Activated CD8-positive, alpha-beta memory T cell treated with anti-CD3 and anti-CD28 coated beads for 24 hours (primary cell): ENCODE results near the gene HADHB.

ENCODE experiments used
- DNase-seq: peaks from one replicate; pipeline ENCODE4 v3.0.0-alpha.2; 2020

Gene HADHB

DNA sequence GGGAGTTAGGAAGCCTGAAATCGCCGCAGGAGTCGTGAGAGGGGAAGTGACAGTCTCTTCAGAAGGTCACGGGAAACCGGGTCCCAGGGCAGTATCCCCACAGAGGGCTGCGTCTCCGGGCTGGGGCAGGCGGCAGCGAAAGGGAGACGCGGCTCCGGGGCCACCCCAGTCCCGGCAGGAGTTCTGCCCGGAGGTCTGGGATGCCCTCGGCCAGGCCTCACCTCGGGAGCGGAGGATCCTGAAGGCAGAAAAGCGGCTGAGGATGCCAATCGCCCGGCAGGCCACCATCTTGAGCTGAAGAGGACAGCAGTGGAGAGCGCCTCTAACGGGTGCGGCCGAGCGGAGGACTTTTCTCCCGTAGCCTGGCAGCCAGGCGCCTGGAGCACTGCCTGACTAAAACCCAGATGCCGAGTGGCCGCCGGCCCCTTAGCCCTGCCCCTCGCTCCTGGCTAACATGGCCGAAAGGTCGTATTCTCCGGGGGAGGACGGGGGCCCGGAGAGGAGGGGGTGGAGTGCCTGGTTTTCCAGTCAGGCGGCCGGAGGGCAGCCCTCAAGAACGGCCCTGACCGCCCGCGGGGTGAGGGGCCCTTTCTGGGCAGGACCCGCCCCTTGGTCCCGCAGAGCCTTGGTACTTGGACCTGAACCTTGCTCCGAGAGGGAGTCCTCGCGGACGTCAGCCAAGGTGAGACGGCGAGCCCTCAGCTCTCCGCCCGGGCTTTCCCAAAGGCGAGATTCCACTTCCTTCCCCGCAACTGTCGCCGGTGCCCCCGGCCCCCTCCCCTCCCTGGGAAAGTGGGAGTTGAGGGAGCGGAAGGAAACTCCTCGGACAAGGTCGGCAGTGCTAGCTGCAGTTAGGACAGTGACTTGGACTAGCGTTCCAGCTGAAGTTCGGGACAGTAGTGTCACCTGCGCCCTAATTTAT, at the start of gene HADHB, which contains the start of gene HADHA:
Gene HADHB (plus strand): TSS at position 631 of the 922 bp plus-strand sequence. CDS start 9,316 bp downstream, outside the sequence.
Gene HADHA (minus strand): TSS at position 324 of the 922 bp plus-strand sequence. CDS start 36 bp downstream, at position 288.
- peak; percentile 97 for DNase-seq

DNA sequence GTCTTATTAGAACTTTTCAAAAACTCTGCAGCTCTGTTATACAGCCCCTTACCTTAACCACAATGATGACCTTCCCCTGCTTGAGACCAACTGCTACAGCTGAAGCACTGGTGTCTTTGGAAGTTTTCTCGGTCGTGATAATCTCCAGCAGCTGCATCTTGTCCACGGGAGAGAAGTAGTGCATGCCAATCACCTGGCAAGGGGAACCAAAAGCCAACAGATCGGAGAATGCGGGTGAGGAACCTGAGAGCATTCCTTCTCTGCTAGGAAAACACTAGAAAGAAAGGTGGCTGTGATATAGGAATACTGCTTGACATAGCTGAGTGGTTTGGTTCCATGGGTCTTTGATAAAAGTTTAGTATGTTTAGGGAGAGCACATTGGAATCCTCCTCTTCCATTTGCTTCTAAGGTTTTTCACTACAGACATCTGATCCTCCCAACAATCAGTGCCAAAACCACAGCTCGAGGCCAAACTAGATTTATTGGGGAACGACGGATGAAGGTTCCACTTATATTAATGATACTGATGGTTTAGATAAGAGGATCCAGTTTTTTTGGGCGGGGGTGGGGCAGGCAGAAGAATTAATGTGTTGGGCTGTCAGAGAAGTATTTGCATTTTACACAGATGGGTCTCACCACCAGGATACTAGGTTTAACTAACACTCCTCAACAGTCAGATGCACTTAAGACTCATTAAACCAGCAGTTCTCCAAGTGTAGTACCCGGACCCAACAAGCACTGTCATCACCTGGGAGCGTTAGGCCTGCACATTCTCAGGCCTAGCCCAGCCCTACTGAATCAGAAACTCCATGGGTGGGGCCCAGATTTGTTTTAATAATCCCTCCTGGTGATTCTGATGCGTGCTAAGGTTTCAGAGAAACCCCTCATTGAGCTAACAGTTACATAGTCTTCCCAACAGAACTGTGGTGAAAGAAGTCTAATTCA, 49.4 kb upstream of the HADHB start:
- no peak for DNase-seq

DNA sequence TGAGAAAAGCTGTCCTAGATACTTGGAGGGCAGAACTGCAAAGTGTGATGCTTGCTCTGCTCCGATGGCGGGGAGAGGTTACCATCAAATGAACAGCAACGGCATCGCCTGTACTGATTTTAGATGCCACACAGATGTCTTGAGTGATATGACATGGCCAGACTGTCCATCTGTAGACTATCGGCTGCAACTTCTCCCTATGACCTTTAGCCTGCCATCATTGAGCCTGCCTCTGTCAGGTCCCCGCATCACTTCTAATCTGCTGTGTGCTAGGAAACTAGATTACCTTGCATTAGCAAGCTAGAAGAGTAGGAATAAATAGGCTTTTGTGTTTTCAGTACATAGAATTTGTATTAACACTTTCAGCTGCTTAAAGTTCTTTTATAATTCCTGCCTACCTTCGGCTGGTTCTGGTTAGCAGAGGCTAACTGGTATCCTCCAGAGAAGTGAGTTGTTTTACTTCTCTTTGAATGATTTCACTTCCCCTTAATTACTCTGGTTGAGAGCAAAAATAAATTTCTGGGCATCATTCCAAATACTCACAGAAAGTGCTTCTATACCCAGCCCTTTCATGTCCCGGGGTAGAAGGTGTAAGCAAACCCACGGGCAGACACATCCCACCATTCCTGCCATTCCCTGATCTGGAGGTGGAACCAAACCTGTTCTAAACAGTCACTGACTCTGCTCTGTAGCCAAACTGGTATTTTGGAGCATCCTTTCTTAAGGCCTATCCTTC, 47.9 kb upstream of the HADHB start:
- DNase-seq, result no peak

DNA sequence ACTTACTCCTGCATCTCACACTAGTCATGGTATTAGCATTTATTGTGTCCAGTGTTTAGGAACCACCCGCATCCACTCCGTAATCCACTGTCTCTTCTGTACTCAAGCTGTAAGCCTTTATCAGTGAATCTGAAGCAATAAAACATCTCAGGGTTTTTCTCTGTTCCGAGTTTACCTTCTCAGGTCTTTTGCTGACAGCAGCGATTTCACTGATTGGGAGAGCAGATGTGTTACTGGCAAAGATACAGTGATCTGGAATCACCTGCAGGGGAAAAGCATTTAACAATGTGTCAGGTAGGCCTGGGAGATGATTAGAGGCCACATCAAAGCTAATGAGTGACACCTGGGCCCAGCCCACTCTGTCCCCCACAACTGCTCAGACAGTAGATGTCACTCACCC, 47.2 kb upstream of the HADHB start:
- DNase-seq, result no peak

DNA sequence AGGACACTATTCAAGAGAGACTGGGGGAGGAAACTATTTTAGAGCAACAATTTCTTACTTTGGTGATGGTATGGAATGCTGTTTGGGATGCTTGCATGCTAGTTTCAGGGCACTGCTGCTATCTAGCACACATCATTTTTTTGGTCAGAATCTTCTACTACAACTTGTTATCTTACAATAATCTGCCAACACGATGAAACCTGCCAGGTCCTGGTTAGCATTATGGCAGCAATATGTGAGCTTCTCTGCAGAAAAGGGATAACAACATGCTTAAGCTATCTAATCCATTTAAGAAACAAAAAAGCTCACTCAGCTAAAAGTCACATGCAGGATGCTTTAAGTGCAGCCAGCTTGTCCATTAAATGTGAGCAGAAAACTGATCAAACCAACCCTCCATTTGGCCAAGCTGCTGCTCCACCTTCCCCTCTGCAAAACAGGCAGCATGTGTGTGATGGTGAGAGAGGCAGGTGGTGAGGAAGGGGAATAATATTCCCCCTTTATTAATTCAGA, 41.7 kb upstream of the HADHB start:
- no peak for DNase-seq

DNA sequence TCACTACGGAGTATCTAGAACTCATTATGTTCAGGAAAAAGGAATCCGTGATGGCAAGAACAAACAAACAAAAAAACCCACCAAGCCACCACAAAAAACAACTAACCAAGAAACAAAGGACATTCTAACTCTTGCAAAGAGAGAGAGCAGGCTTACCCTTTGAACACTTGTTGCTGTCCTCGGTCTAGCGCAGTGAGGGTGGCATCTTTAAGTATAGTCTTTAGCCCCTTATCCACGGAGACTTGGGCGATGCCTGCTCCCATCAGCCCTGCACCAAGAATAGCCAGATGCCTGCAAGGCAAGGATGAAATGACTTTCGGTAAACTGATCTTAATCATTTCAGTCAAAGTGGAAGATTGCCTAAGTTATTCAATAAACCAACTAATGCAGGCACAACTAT, 40.8 kb upstream of the HADHB start:
- DNase-seq, result no peak

DNA sequence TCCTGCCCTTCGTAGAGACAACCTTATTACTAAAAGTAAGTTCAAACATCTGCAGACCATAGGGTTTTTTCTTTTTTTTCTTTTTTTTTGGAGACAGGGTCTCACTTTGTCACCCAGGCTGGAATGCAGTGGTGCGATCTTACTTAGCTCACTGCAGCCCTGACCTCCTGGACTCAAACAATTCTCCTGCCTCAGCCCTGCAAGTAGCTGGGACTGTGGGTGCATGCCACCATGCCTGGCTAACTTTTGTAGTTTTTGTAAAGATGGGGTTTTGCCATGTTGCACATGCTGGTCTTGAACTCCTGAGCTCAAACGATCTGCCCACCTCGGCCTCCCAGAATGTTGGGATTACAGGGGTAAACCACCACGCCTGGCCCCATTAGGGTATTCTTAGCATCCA, 32.7 kb upstream of the HADHB start:
- no peak for DNase-seq

DNA sequence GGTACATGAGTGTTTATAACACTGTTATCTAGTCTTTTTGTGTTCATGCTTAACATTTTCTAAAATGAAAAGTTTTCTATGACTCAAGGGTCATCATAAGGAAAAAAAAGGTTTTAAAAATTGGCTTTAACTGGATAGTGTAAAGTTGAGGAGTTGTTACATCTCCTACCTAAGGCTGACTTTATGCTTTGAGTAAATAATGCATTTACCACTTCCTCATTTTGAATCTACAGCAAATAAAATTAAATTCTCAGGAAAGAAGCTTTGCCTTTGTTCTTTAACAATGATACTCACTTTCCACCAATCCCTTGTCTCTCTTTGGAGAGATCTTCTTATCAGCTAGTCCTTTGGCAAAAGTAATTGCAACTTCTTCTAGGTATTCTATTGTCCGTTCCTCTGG, 30.0 kb upstream of the HADHB start:
- DNase-seq, result no peak

DNA sequence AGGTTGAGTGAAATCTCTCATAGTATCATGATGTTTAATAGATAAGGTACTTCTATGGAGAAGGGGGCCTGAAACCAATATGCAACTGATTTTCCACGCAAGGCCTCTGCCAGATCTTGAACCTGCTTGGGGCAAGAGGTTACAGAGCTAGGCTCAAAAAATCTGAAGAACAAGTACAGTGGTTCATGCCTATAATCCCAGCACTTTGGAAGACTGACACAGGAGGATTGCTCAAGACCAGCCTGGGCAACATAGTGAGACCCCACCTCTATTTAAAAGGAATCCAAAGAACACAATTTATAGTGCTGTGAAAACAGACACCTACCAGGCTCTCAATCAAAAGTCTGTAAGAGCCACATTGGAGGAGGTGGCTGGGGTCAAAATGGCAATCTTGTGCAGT, 28.9 kb upstream of the HADHB start:
- no peak for DNase-seq

DNA sequence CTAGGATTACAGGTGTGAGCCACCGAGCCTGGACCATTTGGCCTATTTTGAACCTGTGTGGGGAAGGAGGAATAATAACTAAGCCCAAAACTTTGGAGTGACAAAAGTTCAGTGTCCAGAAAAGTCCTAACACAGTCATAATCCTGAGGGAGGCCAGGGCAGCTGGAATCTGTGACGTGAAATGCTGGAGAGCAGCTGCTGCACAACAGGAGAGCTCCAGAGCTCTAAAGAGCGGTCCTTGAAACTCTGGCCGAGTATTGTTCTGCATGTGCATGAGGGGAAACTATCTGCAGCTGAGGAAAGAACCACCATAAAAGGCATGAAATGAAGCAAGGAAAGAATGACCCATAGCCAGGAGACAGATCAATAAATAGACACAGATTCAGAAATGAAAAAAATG, 28.2 kb upstream of the HADHB start:
- DNase-seq, result no peak

DNA sequence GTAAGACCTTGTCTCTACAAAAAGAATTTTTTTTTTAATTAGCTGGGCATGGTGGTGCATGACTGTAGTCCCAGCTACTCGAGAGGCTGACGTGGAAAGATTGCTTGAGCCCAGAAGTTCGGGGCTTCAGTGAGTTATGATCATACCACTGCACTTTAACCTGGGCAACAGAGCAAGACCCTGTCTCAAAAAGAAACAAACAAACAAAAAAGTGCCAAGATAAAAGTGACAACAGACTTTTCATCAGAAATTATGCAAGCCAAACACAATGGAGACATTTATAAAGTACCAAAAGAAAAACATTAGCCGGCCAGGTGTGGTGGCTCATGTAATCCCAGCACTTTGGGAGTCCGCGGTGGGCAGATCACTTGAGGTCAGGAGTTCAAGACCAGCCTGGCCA, 27.0 kb upstream of the HADHB start:
- DNase-seq, result no peak

DNA sequence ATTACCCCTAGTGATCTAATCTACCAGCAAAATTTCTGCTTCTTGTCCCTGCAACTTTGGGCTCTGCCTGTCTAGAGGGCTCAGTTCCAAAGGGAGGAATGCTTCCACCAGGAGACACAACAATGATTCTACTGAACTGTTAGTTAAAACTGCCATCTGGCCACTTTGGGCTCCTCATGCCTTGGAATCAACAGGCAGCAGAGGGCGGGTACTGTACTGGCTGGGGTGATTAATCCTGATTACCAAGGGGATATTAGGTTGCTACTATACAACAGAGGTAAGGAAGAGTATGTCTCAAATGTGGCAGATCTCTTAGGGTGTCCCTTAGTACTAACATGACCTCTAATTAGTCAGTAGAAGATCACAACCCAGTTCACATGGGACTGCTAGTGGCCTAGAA, 21.7 kb upstream of the HADHB start:
- DNase-seq, result no peak

DNA sequence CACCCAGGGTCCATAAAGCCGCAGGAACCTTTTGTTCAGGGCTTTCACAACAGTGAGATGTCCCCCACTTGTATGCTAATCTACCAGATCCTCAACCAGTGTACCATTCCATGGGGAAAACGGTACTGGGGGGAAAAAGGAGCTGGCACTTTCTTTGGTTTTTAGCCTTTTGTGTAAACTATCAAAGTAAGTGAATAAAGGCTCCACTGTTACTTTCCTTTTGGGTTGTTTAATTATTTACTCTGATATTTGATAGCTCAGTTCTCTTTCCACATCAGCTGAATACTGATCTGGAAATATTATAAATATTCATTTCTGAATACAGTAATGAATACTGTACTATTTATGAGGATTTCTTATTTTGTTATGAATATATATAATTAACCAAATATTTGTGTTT, 20.6 kb upstream of the HADHB start:
- DNase-seq, result no peak

DNA sequence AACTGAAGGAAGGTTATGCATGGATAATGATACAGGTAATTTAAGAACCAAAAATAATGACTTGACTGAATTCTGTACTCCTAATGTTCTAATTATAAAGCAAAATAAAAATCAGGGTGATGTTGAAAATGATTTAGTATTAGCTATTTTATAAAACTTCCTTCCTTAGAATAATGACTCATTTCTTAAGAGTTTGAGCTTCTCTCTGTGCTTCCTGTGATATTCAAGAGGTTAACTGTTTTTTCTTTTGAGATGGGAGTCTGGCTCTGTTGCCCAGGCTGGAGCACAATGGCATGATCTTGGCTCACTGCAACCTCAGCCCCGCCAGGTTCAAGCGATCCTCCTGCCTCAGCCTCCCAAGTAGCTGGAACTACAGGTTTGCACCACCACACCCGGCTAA, 15.1 kb upstream of the HADHB start:
- DNase-seq, result no peak

DNA sequence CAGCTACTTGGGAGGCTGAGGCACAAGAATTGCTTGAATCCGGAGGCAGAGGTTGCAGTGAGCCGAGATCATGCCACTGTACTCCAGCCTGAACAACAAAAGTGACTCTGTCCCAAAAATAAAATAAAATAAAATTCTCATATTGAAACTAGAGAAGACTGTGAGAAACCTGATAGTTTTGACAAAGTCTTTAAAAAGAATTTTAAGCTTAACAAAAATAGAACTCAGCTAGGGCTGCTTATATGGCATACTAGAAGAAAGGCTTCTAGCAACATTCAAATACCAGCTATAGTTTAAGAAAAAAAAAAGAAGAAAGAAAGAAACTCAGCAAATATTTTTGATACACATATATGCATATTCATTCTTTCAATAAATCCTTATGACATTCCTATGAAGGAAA, 13.9 kb upstream of the HADHB start:
- no peak for DNase-seq

DNA sequence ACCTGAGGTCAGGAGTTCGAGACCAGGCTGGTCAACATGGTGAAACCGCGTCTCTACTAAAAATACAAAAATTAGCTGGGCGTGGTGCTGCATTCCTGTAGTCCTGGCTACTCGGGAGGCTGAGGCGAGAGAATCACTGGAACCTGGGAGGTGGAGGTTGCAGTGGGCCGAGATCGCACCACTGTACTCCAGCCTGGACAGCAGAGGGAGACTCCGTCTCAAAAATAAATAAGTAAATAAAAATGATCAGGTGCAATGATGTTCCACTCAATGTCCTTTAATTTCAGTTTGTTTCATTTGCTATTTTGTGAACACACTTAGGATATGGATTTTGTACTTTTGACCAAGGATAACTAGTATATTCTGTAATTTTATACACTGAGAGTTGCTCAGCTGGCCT, 9.7 kb upstream of the HADHB start:
- no peak for DNase-seq

DNA sequence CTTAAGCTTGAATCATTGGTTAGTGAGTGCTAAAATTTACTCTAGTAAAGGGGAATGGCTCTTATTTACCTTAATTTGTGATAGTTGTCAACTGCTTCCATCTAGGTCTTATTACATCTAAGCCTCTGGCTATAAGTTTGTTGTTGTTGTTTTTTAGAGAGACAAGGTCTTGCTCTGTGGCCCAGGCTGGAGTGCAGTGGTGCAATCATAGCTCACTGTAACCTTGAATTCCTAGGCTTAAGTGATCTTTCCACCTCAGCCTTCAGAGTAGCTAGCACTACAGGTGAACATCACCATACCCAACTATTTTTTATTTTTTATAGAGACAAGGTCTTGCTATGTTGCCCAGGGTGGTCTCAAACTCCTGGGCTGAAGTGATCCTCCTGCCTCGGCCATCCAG, 6.9 kb upstream of the HADHB start:
- DNase-seq, result no peak

DNA sequence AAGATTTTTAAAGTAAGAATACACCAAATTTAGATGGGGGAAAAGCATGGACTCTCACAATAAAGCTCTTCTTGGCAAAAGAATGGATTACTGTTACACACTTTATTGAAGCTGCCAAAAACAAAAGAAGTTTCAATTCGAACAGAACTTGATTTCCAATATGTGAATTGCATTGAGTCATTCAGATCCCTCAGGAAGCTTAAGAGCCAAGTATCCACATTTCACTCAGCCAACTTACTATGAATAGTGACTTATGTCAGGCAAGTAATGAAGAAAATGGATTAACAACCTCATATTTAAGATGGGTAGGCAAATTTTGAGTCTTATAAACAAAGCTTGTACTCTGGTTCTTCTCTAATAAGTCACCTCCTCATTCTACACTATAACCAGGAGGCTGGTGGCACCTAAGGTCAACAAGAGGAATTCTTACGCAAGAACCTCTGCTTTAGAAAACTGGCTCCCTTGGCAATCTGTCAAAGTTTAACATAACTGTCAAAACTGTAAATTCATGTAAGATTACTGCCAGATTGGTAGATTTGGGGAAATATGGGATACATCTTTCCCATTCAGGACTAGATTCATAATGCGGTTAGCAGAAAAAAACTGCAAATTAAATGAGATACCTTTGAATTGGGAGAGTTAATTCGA, 6.3 kb upstream of the HADHB start:
- no peak for DNase-seq

DNA sequence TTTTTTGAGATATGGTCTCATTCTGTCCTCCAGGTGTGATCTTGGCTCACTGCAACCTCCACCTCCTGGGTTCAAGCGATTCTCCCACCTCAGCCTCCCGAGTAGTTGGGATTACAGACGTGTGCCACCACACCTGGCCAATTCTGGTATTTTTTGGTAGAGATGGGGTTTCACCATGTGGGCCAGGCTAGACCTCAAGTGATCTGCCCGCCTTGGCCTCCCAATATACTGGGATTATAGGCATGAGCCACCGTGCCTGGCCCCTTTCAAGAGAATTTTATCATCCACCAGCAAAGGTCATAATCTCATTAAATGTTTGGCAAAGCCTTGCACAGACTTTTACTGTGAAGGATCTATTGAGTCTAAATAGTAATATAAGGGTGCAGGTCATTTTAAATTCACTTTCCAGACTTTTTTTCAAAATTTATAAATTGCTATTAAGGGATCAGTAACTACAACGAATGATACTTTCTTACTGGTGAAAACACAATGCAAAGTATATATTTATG, 2.8 kb upstream of the HADHB start:
- no peak for DNase-seq

DNA sequence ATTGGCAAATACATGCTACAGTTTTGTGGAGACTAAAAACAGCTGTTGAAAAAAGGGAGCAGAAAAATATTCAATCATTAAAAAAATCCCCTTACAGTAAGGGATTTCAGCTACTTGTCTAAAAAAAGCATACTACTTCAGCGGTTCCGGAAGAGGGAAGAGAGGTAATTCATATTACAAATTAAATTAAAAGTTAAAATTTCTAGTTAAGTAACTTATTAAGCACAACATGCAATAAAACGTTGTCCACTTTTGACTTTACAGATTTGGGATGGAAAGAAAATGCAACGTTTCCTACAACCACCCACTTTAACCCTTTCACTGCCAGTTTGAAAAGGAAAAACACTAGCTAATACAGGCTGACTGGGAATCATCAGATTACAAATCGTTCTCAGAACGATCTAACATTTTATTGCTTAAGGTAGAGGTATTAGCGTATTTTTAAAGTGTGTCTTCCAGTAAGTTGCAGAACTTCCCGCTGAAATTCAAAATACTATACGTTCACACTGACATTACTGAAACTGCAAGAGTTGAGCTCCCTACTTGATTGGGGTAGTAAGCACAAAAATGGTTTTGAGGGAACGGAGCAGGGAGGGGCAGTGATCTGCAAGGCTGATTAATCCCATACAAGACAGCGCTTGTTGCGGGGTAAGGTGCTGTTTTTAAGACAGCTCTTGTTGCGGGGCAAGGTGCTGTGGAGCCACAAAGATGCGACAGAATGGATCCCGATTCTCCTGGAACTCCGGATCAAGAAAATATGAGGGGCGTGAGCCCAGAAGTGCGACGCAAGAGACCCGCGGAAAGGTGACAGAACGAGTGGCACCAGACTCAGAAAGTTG, 1.1 kb upstream of the HADHB start:
- no peak for DNase-seq

DNA sequence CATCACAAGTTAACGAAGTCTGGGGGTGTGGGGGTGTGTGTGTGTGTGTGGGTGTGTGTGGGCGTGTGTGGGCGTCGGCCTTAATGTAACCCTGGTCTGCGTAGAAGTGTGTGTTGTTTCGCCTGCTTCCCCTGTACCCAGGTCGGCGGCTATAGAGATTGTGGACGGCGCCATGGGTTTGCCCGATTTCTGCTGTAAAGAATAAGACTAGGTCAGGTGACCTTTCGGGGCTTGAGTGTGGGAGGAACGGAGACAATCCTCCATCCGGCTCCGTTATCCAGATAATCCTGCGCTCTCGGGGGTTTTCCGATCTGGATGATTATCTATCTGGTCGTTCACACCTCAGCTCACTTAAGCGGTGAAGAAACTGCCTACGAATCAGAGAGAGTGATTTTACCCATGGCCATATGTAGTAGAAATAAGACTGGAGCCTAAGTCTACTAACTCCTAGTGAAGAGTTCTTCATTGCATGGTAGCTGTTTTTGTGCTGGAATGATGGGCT, 543 bp downstream of the HADHB start:
- no peak for DNase-seq
